A549 treated with Mapracorat at 1 μM for 4 hours (cell line): Measurements from ENCODE around the gene NPEPL1. TPM values are rescaled to one million over a fixed set of nuclear protein-coding genes. Genes with fewer than 3 reads are reported as not detected.

Experiments
- total RNA-seq: library from RNA; stranded (reverse); fragments of 200-300 nt; extraction: Qiagen RNA extraction; gene quantifications from 5 replicates; pipeline ENCODE4 v1.2.3, GENCODE V29; 2022

NPEPL1 gene
- total RNA-seq: 27.3 to 42.3 TPM (median 34.2 TPM) in 5 replicates

GRCh38 chr20:58692579-58693225 lies at the start of gene NPEPL1:
Gene NPEPL1 (plus strand): TSS chr20:58692800. CDS start chr20:58692901, 101 bp downstream.

GRCh38 chr20:58650776-58651558 lies 41.6 kb upstream of the NPEPL1 start, which contains the start of gene STX16:
Gene STX16 (plus strand): TSS chr20:58651283. CDS start chr20:58652007, 724 bp downstream.

Other genes with a start within 250 kb of the NPEPL1 start
- gene APCDD1L, start 177.4 kb upstream of the NPEPL1 start, total RNA-seq: 0.05 to 0.08 TPM (median 0.07 TPM) in 3 of 5 replicates, not detected in the others
- gene STX16, start 41.5 kb upstream of the NPEPL1 start, total RNA-seq: 28.5 to 35.9 TPM (median 29.4 TPM) in 5 replicates
- gene GNAS-AS1, start 158.1 kb downstream of the NPEPL1 start, total RNA-seq: not detected in 5 replicates
- 667 to 746 TPM (median 723 TPM) in 5 replicates for gene GNAS, start 159.9 kb downstream of the NPEPL1 start, total RNA-seq